ENCODE measurements around the gene ANTXRL.
"Not testable (repeated sequence)": the region's sequence is repeated elsewhere in the genome, so short reads cannot be mapped to it uniquely, and the experiment has no call there.

The ANTXRL gene

DNA sequence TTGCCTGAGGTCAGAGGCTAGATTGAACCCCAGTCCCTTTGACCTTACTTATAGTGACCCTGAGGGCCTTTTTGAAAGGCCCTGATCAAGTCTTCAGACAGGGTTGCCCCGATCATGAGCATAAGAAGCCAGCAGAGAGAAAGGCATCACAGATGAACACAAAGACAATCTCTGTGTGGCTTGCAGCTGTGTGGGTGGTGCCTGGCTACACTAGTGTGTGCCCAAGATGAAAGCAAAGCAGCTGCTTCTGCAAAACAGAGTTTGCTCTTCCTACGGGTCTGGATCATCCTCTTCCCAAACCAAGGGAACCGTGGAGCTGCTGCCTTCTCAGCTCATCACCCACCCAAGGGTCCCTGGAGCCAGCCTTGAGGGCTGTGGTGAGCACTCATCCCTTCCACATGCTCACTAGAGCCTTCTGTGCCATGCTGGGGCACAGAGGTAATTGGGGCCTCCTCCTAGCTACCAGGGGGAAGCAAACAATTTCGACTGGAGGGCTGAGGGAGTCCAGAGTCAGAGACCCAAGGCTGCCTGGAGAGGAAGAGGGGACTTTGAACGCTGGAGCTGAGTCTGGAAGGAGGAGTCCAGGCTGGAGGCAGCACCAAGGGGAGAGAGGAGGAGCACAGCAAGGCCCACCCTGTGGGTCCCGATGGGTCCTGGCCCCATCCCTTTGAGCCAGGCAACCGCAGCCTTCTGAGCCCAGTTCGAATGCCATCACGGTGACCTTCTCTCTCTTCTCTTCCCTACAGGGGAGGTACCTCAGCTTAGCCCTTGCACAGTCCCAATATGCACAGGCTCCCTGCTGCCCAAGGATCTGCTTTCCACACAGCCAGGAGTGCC is 42.3 kb downstream of the ANTXRL start:
- DNase-seq (ENCODE audit: low read depth in 2 of 2): no peak

DNA sequence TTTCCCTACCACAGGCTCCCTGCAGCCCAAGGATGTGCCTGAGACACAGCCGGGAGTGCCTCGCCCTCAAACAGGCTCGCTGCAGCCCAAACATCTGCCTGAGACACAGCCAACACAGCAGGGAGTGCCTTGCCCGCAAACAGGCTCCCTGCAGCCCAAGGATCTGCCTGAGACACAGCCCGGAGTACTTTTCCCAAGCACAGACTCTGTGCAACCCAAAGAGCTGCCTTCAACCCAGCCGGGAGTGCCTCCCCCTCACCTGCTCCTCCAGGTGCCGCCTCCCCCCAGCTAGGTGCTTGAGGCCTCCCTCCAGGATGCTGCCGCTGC is 42.9 kb downstream of the ANTXRL start:
- DNase-seq (ENCODE audit: low read depth in 2 of 2): no peak

DNA sequence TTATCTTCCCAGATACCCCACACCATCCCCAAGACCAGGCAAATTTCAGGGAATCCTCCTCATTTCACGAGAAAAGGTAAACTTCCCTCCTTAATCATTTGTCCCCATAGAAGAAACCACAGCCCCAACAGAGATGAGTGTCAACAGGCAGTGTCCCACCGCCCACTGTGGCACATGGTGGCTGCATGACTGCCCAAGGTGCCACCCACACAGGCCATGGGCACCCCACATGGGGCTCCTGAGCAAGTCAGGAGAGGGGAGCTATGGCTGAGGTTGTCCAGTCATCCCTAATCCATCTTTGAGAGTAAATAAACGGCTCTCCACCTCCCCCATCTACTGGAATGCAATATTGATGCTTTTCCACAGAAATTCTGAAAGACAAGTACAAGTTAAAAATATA is 44.1 kb downstream of the ANTXRL start:
- DNase-seq (ENCODE audit: low read depth in 2 of 2): no peak

DNA sequence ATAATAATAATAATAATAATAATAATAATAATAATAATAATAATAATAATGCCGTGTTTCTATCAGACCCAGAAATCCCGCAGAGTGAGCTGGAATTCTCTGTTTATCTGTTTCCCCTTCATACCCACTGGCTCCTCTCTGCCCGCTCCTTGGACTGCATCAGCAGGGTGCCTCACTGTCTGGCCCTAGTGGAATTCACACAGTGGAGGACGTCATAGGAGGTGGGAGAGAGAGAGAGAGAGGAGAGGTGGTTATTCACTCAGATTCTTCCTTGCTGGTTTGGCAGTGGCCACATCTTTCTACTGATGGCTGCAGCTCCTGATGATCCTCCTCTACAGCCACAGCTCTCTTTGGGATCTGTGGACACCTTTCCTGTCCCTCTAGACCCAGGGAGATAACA is 78.7 kb downstream of the ANTXRL start:
- not testable (repeated sequence) for DNase-seq (ENCODE audit: low read depth in 2 of 2)

DNA sequence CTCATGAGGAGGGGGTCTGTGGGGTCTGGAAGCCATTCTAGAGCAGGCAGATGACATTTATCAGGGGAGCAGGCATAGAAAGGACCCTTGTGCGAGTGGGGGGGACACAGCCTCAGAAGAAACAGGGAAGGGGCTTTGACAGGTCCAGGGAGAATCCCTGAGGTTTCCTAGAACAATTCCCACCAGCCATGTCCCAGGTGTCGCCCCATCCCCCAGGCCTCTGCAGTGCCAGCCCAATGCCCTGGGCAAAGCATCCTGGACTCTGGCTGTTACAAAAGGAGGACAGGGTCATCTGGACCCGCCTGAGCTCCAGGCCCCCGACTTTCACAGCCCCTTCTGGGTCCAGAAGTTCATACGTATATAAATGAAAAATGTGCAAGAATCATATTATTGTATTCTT is 80.4 kb downstream of the ANTXRL start:
- not testable (repeated sequence) for DNase-seq (ENCODE audit: low read depth in 2 of 2)

DNA sequence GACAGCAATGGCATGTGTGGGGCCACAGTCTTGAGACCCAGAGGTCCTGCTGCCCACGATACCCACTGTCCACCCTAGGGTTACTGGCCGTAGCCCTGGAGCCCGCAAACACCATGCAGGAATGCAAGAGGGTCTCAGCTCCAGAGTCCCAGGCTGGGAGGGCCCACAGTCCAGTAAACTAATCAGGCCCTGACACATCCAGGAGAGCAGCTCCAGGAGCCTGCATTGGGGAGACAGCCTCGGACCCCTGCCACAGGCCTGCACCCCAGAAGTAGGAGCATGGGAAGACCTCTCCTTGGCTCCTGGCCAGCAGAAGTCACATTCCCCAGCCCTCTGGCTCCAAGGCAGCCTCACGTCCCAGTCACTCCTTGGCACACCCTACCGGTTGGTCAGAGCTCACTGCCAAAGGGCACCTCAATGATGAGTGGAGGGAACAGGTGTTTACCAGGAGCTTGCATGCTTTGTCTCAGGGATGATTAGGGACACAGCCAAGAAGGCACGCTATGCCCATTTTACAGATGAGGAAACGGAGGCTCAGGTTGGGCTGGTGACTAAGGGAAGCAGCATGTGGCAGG is 81.0 kb downstream of the ANTXRL start:
- DNase-seq (ENCODE audit: low read depth in 2 of 2): not testable (repeated sequence)

DNA sequence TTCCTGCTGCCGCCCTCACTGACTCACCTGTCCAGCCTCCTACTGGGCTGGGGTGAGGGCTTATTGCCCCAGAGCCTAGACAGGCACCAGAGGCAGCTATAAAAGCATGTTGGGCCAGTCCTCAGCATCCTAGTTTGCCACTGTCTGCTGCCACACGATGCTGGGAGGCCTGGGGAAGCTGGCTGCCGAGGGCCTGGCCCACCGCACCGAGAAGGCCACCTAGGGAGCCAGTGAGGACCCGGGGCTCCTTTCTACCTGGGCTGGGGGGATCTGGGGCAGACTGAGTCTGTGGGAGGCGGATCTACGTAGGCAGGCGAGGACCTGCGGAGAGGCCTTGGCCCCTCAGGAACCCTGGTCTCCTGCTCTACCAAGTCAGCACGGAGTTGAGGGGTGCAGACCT is 82.2 kb downstream of the ANTXRL start:
- DNase-seq (ENCODE audit: low read depth in 2 of 2): not testable (repeated sequence)

DNA sequence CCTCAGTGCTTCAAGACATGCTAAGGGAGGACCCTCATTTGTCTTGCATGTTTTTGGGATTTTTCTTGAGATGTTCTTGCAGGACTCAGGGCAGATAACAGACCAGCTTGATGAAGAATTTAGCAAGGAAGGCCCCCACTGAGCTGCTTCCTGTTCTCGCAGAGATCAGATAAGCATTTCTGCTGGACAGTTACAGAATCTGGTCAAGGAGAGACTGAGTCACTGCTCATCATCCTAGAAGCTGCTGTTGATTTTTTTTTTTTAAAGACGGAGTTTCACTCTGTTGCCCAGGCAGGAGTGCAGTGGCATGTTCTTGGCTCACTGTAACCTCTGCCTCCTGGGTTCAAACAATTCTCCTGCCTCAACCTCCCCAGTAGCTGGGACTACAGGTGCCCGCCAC is 87.6 kb downstream of the ANTXRL start:
- DNase-seq (ENCODE audit: low read depth in 2 of 2): not testable (repeated sequence)

DNA sequence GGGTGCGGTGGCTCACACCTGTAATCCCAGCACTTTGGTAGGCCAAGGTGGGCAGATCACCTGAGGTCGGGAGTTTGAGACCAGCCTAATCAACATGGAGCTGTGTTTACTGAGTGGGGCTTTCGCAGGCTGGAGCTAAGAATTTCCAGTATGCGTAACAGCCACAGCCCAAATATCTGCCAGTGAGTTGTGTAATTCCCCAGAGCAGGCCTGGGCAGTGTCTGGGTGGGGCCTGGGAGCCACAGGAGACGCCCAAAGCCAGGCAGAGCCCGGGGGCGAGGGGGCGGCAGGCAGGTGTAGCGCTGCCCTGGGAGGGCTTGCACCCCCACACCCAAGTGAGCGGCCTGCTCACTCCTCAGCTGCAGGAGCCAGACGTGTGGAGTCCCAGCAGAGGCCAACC is 88.6 kb downstream of the ANTXRL start, which contains the start of gene ANXA8L1:
Gene ANXA8L1, plus strand, starts transcription at position 371 of the 400 bp plus-strand sequence. CDS start 76 bp downstream, outside the sequence.
- not testable (repeated sequence) for DNase-seq (ENCODE audit: low read depth in 2 of 2)

DNA sequence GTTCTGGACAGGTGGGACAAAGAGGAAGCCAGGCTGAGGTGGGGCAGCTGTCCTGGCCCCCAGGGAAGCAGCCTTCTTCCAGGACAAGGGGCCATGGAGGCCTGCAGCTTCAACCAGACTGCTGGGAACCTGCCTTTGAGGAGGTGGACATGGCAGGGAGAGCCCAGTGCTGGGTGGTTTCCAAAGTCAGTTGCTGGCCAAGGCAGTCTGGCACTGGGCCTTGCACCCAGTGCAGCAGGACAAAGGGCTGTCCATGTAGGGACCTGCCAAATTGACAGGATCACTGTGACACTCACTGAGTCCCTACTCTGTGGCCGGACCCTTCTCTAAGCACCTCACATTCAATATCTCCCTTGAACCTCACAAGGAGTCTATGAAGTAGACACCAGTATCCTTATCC is 90.2 kb downstream of the ANTXRL start:
- not testable (repeated sequence) for DNase-seq (ENCODE audit: low read depth in 2 of 2)

DNA sequence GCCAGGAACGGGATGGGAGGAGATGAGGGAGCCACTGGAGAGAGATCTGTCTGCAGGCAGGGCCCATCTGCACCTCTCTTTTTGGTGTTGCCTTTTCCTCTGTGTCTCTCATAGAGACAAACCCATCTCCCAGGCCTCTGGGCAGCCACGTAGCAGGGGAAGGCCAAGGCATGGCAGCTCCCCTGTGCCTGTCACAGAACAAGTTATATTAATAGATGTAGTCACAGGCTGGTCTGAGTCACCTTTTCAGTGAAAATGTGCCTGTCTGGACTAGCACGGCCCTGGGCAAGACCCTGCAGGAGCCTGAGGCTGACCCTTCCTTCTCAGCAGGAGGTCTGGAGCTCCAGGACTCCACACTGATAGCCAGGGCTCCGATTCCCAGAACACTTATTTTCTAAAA is 90.9 kb downstream of the ANTXRL start:
- DNase-seq (ENCODE audit: low read depth in 2 of 2): not testable (repeated sequence)

DNA sequence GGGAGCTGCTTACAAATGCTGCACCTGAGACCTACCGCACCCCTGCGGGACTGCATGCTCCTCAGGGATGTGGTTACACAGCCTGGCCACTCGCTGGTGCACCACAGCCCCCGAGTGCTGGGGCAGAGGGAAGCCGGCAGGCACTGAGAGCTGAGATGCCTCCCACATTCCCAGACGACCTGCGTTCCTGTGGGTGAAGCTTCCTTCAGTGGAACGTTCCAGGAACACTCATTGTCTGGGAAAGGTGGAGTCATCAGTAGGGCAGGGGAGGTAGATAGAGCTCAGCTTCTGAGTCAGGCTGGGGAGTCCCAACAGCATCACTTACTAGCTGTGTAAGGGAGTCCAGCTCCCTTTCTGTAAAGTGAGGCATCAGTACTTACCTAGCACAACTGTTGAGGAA is 91.3 kb downstream of the ANTXRL start:
- not testable (repeated sequence) for DNase-seq (ENCODE audit: low read depth in 2 of 2)

DNA sequence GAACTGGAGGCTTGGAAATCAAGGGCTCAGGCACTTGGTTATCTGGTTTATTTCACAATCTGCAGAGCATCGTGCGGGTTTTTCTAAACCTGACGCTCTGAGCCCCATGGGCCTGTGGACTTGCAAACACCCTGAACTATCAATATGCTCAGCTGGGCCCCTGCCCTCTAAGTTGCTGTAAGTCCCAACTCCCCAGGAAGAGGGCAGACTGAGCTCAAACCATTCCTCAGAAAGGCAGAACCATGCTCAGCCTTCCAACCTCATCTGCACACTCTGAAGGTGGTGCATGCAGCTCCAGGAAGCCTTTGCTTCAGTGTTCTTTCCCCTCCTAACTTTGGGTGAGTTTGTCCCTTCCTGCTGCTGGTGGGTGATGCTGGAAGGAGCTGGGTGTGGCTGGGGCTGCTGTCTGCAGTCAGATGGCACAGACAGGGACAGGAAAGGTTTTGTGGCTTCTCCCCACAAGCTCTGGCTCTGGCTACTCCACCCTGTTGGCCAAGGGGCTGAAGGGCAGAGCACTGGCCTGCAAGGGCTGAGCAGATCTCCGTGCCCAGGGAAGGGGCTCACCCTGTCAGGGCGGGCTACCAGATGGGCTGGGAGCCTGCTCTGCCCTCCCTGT is 92.5 kb downstream of the ANTXRL start:
- not testable (repeated sequence) for DNase-seq (ENCODE audit: low read depth in 2 of 2)

All from stimulated activated CD4-positive, alpha-beta T cell treated with anti-CD3 and anti-CD28 coated beads, Interleukin-1b, Interleukin-23, amount 100 ng/mL, for 1 hour (primary cell).